Caco-2 (cell line): ENCODE data around the gene LCN12. TPM values are rescaled to one million over a fixed set of nuclear protein-coding genes. Genes with fewer than 3 reads are reported as not detected.

Experiments
- BruUV-seq: library from RNA; stranded (reverse); fragments of 400-500 nt; replicated peaks from 2 replicates; lab custom pipeline; 2021; lab: Mats Ljungman, UMichigan
- CTCF ChIA-PET: fragments of 300-600 bp; sonication (Branson Sonifier 250); formaldehyde crosslinking; loops from one replicate; lab custom pipeline; 2022; ENCODE audit warnings: antibody characterized with exemption; lab: Charles Lee
- POLR2A ChIA-PET: fragments of 300-600 bp; sonication (Branson Sonifier 250); formaldehyde crosslinking; loops from one replicate; lab custom pipeline; 2022; ENCODE audit warnings: antibody characterized with exemption; lab: Charles Lee
- DNase-seq, 2 experiments: peaks; one replicate each; pipeline versions ENCODE4 v3.0.0 to v3.0.0-alpha.2; 2020 to 2022
- H3K27me3 ChIP-seq: replicated peaks from 2 replicates; pipeline ENCODE4 v1.6.0; 2011; ENCODE audit warnings: low read length; ENCODE audit not compliant: control insufficient read depth, insufficient read depth
- H3K36me3 ChIP-seq: 2 replicates; pipeline ENCODE4 v1.5.1; 2011; ENCODE audit warnings: low read length; ENCODE audit not compliant: control insufficient read depth, insufficient read depth
- H3K4me1 ChIP-seq: fragments of 250-450 bp; sonication (Bioruptor Pico); 2 replicates; pipeline ENCODE4 v1.5.1; 2020; ENCODE audit warnings: mild to moderate bottlenecking
- H3K4me3 ChIP-seq: 2 replicates; pipeline ENCODE4 v1.5.1; 2011; ENCODE audit warnings: low read depth, mild to moderate bottlenecking, control low read depth, low read length
- H3K9me3 ChIP-seq: fragments of 250-450 bp; sonication (Bioruptor Pico); 2 replicates; pipeline ENCODE4 v1.5.1; 2020; ENCODE audit warnings: mild to moderate bottlenecking, moderate library complexity
- H3K27ac Mint-ChIP-seq: one replicate; pipeline ENCODE4 v1.8.0; 2022; ENCODE audit warnings: mixed read lengths; ENCODE audit not compliant: unreplicated experiment
- H3K27me3 Mint-ChIP-seq: one replicate; pipeline ENCODE4 v1.8.0; 2022; ENCODE audit warnings: mixed read lengths; ENCODE audit not compliant: insufficient read depth, unreplicated experiment
- H3K36me3 Mint-ChIP-seq: one replicate; pipeline ENCODE4 v1.8.0; 2022; ENCODE audit warnings: mild to moderate bottlenecking, mixed read lengths; ENCODE audit not compliant: insufficient read depth, unreplicated experiment
- H3K4me1 Mint-ChIP-seq: one replicate; pipeline ENCODE4 v1.8.0; 2022; ENCODE audit warnings: low read depth, mixed read lengths; ENCODE audit not compliant: unreplicated experiment
- H3K4me3 Mint-ChIP-seq: one replicate; pipeline ENCODE4 v1.8.0; 2022; ENCODE audit warnings: mild to moderate bottlenecking, moderate library complexity, mixed read lengths; ENCODE audit not compliant: unreplicated experiment
- H3K9me3 Mint-ChIP-seq: one replicate; pipeline ENCODE4 v1.8.0; 2022; ENCODE audit warnings: mixed read lengths; ENCODE audit not compliant: unreplicated experiment
- intact Hi-C: fragments of 100-400 bp; cut with micrococcal nuclease; formaldehyde crosslinking; loops from one replicate; pipeline ENCODE4 v1.10.0; 2022; ENCODE audit not compliant: unreplicated experiment
- total RNA-seq: library from RNA; stranded (reverse); gene quantifications from 2 replicates; pipeline ENCODE4 v1.2.3, GENCODE V29; 2022
- TF ChIP-seq, protein P1 (sequence below), 2 experiments: fragments of 200-600 bp in 1 of 2; IDR thresholded peaks; 1 replicate in 1 of 2; 2 replicates in 1 of 2; pipeline versions ENCODE4 v1.5.1 to v1.8.0; 2011 to 2022; ENCODE audit warnings: antibody characterized with exemption in 1 of 2, control low read depth in 1 of 2, inconsistent platforms in 1 of 2, low read depth in 1 of 2, low read length in 1 of 2, mild to moderate bottlenecking in 1 of 2, moderate library complexity in 1 of 2; ENCODE audit not compliant: insufficient read depth in 1 of 2, severe bottlenecking in 1 of 2, unreplicated experiment in 1 of 2

LCN12 gene
- total RNA-seq, 1 experiment from 2014 or later = 20.0 TPM

DNA sequence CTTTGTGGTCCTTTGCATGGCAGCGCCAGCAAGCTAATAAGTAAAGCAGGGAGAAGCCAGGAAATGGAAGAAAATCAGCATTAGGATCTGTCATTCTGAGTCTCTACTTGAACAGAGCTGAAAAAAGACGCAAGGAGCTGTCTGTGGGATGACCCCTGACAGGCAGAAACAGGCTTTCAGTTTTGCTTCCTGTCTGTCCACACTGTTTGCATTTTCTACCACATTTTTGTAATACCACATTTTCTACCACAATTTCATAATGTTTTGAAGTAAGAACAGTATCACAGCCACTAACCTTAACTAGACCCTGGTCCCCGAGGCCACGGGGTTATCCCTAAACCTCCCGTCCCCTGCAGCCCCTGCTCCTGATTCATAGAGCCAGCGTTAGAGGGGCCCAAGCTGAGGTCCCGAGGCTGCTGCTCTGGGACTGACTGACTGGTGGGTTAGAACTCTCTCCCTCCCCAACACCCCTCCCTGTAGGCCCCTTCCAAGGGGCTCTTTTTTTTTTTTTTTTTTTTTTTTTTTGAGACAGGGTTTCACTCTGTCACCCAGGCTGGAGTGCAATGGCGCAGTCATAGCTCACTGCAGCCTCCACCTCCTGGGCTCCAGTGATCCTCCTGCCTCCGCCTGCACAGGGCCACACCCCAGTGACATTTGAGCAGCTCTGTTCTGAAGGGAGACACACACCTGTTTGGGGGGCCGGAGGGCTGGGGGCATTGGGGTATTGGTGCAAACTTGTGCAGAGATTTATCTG is 48.3 kb downstream of the LCN12 start:
- Histone ChIP-seq H3K9me3 (no peaks in the 10 kb centered on the region), H3K4me1 (peaks cover 24% of the 10 kb centered on the region), H3K36me3 (no peaks in the 10 kb centered on the region), H3K27me3 (no peaks in the 10 kb centered on the region), H3K4me3 (no peak overlapping the region)
- Mint-ChIP-seq H3K9me3 (no peaks in the 10 kb centered on the region), H3K4me1 (peaks cover 10% of the 10 kb centered on the region), H3K4me3 (no peak overlapping the region), H3K27me3 (no peaks in the 10 kb centered on the region), H3K36me3 (peaks cover 28% of the 10 kb centered on the region), H3K27ac (no peak overlapping the region)
- POLR2A ChIA-PET = no interaction called here
- intact Hi-C loops = no loop called here
- no TSS peak for BruUV-seq
- TF ChIP-seq, protein P1, sequence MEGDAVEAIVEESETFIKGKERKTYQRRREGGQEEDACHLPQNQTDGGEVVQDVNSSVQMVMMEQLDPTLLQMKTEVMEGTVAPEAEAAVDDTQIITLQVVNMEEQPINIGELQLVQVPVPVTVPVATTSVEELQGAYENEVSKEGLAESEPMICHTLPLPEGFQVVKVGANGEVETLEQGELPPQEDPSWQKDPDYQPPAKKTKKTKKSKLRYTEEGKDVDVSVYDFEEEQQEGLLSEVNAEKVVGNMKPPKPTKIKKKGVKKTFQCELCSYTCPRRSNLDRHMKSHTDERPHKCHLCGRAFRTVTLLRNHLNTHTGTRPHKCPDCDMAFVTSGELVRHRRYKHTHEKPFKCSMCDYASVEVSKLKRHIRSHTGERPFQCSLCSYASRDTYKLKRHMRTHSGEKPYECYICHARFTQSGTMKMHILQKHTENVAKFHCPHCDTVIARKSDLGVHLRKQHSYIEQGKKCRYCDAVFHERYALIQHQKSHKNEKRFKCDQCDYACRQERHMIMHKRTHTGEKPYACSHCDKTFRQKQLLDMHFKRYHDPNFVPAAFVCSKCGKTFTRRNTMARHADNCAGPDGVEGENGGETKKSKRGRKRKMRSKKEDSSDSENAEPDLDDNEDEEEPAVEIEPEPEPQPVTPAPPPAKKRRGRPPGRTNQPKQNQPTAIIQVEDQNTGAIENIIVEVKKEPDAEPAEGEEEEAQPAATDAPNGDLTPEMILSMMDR (IDR thresholded peaks at IDR 0.05; ENCODE audit: insufficient read depth in 1 of 2, low read depth in 1 of 2, low read length in 1 of 2, severe bottlenecking in 1 of 2, unreplicated experiment in 1 of 2) = no peak
- CTCF ChIA-PET = interaction anchor here (0.6 to 1.2 kb wide), 2 partner anchors 35 to 140 kb away, joined by 4 to 5 read pairs; no protein-coding TSS in a partner anchor
- no peak for DNase-seq

DNA sequence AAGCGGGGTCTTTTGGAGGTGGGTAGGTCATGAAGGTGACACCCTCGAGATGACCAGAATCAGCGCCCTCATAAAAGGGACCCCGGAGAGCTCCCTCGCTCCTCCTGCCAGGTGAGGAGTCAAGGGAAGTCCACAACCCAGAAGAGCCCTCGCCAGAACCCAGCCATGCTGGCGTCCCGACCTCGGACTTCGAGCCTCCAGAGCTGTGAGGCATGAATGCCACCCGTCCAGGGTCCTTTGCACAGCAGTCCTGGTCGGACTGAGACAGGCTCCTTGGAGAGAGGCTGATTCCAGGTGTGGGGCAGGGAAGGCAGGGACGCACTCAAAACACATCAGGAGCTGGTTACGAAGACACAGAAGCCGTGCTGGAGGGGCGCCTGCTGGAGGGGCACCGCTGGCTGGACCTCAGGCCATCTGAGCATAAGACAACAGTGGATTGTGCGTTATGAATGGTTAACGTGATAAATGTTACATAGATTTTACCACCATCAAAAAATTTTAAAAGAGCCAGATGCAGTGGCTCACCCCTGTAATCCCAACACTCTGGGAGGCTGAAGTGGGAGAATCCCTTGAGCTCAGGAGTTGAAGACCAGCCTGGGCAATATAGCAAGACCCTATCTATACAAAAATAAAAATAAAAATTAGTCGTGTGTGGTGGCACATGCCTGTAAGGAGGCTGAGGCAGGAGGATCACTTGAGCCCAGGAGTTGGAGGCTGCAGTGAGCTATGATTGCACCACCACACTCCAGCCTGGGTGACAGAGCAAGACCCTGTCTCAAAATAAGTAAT is 50.0 kb downstream of the LCN12 start:
- no TSS peak for BruUV-seq
- Histone ChIP-seq H3K36me3 (no peaks in the 10 kb centered on the region), H3K4me3 (no peak overlapping the region), H3K4me1 (peaks cover 11% of the 10 kb centered on the region), H3K27me3 (no peaks in the 10 kb centered on the region), H3K9me3 (no peaks in the 10 kb centered on the region)
- H3K36me3 Mint-ChIP-seq = peaks cover 17% of the 10 kb centered on the region
- POLR2A ChIA-PET = no interaction called here
- no peaks in the 10 kb centered on the region for H3K9me3 Mint-ChIP-seq
- peaks cover 10% of the 10 kb centered on the region for H3K4me1 Mint-ChIP-seq
- CTCF ChIA-PET = interaction anchor here (0.6 to 0.8 kb wide), 2 partner anchors 27 to 68 kb away, joined by 3 to 4 read pairs; partner anchors contain the start of gene SAPCD2
- TF ChIP-seq, protein P1 (IDR thresholded peaks at IDR 0.05; ENCODE audit: insufficient read depth in 1 of 2, low read depth in 1 of 2, low read length in 1 of 2, severe bottlenecking in 1 of 2, unreplicated experiment in 1 of 2) = no peak
- intact Hi-C loops = no loop called here
- H3K27me3 Mint-ChIP-seq = no peaks in the 10 kb centered on the region
- H3K4me3 Mint-ChIP-seq = no peak overlapping the region
- no peak overlapping the region for H3K27ac Mint-ChIP-seq
- DNase-seq = no peak

DNA sequence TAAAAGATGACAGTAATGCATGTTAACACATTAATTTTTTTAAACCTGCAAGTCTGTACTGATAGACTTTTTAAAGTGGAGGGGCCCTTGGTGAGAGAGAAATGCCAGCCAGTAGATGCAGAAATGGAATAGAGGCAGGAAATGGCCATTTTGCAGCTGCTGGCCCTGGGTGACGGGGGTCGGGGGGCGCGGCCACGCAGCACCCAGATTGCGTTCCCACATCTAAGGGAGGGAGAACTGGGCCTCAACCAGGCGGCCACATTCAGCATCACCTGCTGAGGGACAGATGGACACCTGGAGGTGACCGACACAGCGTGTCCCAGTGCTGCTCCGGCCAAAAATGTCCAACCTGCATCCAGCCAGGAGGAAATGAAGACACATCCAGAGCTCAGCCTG is 50.6 kb downstream of the LCN12 start:
- TF ChIP-seq, protein P1 (IDR thresholded peaks at IDR 0.05; ENCODE audit: insufficient read depth in 1 of 2, low read depth in 1 of 2, low read length in 1 of 2, severe bottlenecking in 1 of 2, unreplicated experiment in 1 of 2) = no peak
- H3K4me1 ChIP-seq = peaks cover 5% of the 10 kb centered on the region; the same call in 1 of the 2 replicates
- H3K27ac Mint-ChIP-seq = no peak overlapping the region
- peaks cover 11% of the 10 kb centered on the region for H3K36me3 Mint-ChIP-seq
- H3K4me3 Mint-ChIP-seq = no peak overlapping the region
- no peaks in the 10 kb centered on the region for H3K9me3 Mint-ChIP-seq
- H3K36me3 ChIP-seq = no peaks in the 10 kb centered on the region
- H3K27me3 ChIP-seq = no peaks in the 10 kb centered on the region
- H3K4me3 ChIP-seq = no peak overlapping the region
- H3K27me3 Mint-ChIP-seq = no peaks in the 10 kb centered on the region
- no TSS peak for BruUV-seq
- H3K9me3 ChIP-seq = no peaks in the 10 kb centered on the region
- CTCF ChIA-PET = interaction anchor here (0.8 kb wide), 1 partner anchor 27 kb away, joined by 3 read pairs; no protein-coding TSS in a partner anchor
- intact Hi-C loops = no loop called here
- H3K4me1 Mint-ChIP-seq = peaks cover 8% of the 10 kb centered on the region
- POLR2A ChIA-PET = no interaction called here
- no peak for DNase-seq
